ENCODE results near the gene GART. TPM values are rescaled to one million over a fixed set of nuclear protein-coding genes. Genes with fewer than 3 reads are reported as not detected.
"Not testable (repeated sequence)": the region's sequence is repeated elsewhere in the genome, so short reads cannot be mapped to it uniquely, and the experiment has no call there.

The GART gene
- total RNA-seq, 1 donor from 2014 or later = 103 TPM

DNA sequence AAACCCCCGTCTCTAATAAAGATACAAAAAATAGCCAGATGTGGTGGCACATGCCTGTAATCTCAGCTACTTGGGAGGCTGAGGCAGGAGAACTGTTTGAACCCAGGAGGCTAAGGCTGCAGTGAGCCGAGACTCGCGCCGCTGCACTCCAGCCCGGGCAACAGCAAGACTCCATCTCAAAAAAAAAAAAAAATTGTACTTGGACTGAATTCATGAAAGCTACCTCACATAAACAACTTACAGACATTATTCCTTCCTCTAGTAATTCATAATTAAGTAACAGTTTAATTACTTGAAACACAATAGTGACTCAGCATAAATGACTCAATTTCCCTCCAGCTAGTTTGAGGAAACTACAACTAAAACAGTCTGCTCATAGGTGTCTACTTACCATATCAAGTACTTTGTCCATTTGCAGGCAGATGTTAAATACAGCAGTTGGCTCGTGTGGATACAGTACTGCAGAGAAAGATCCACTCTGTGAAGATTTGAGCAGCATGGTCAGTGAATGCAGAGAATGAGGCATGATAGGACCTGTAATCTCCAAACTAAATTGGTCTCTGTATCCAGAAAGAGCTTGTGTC, 37.1 kb upstream of the GART start:
- Histone ChIP-seq H3K4me3 (ENCODE audit: low read depth, low read length) (no peak overlapping the region), H3K36me3 (ENCODE audit: control insufficient read depth, insufficient read depth, low read length) (peaks cover 6% of the 10 kb centered on the region), H3K27me3 (ENCODE audit: control insufficient read depth, insufficient read depth, low read length) (no peaks in the 10 kb centered on the region)
- no peak for TF ChIP-seq CTCF (IDR thresholded peaks at IDR 0.05; ENCODE audit: insufficient read depth, low read length, severe bottlenecking)
- peak; percentile 89 for DNase-seq (ENCODE audit: low read depth)
- FAIRE-seq = peak; percentile 28

DNA sequence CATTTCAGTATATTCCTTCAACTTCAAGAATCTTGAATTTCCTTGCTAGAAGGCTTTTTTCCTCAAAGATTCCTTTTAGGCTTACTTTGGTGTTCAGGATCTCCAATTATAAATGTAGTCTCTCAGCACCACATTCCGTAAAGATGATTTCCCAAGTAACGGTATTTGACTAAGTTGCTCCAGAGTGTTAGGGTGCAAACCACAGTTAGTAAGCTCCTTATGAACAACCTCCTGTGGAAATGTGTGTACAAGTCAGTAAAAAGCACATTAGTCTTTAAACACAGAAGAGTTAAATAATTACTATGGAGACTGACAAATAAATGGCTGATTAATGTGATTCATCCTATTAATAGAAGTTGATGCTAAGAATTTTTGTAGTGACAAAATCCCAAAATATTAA, 36.3 kb upstream of the GART start:
- TF ChIP-seq CTCF (IDR thresholded peaks at IDR 0.05; ENCODE audit: insufficient read depth, low read length, severe bottlenecking) = no peak

GRCh38 chr21:33576741-33577141, 34.8 kb upstream of the GART start:
- not testable (repeated sequence) for FAIRE-seq; DNase-seq (ENCODE audit: low read depth); H3K4me3 ChIP-seq (ENCODE audit: low read depth, low read length); H3K36me3 ChIP-seq (ENCODE audit: control insufficient read depth, insufficient read depth, low read length); H3K27me3 ChIP-seq (ENCODE audit: control insufficient read depth, insufficient read depth, low read length)

More for the DNA sequence above, 36.3 kb upstream of the GART start:
- no peaks in the 10 kb centered on the region for H3K27me3 ChIP-seq (ENCODE audit: control insufficient read depth, insufficient read depth, low read length)
- H3K36me3 ChIP-seq (ENCODE audit: control insufficient read depth, insufficient read depth, low read length) = peaks cover 6% of the 10 kb centered on the region
- DNase-seq (ENCODE audit: low read depth) (no peak), FAIRE-seq (no peak)
- H3K4me3 ChIP-seq (ENCODE audit: low read depth, low read length) = no peak overlapping the region

DNA sequence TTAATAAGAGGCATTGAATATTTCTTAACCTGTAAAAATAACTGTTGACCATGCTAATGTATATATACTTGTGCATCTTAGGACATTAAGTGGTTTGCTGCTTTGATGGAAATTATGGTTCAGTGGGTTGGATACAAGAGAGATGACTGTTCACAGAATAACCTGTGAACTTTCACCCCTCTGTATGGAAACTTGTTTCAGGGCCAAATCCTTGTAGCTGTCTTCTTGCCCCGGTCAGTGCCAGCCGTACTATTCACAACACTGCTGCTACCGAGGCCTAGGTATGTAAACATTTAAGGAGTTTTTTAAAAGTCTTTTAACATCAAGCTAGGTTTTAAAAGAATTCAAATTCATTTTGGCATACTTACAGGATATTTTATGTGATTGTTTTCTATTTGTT, 30.4 kb upstream of the GART start:
- no peak for FAIRE-seq
- no peak for TF ChIP-seq CTCF (IDR thresholded peaks at IDR 0.05; ENCODE audit: insufficient read depth, low read length, severe bottlenecking)
- H3K27me3 ChIP-seq (ENCODE audit: control insufficient read depth, insufficient read depth, low read length) = no peaks in the 10 kb centered on the region
- DNase-seq (ENCODE audit: low read depth) = no peak
- H3K4me3 ChIP-seq (ENCODE audit: low read depth, low read length) = no peak overlapping the region
- H3K36me3 ChIP-seq (ENCODE audit: control insufficient read depth, insufficient read depth, low read length) = peaks cover 17% of the 10 kb centered on the region

DNA sequence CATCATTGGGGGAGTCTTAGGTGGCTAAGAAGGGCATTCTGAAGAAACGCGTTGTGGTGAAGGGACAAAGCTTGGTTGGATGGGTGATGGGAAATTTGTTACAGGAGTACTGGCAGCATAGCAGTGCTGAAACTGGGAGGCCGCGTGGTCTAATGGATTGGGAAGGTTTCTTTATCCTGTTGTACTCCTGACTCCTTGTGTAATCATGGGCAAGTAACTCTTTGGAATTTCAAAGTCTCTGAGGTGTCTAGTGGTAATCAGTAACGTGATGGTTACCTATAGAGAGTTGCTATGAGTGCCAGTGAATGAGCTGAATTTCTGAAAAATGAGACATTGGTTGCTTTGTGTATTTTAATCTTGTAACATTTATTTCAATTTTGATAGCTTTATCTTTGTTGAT, 28.1 kb upstream of the GART start:
- no peak for TF ChIP-seq CTCF (IDR thresholded peaks at IDR 0.05; ENCODE audit: insufficient read depth, low read length, severe bottlenecking)
- H3K27me3 ChIP-seq (ENCODE audit: control insufficient read depth, insufficient read depth, low read length) = no peaks in the 10 kb centered on the region
- FAIRE-seq (no peak), DNase-seq (ENCODE audit: low read depth) (no peak)
- no peak overlapping the region for H3K4me3 ChIP-seq (ENCODE audit: low read depth, low read length)
- H3K36me3 ChIP-seq (ENCODE audit: control insufficient read depth, insufficient read depth, low read length) = peaks cover 13% of the 10 kb centered on the region

DNA sequence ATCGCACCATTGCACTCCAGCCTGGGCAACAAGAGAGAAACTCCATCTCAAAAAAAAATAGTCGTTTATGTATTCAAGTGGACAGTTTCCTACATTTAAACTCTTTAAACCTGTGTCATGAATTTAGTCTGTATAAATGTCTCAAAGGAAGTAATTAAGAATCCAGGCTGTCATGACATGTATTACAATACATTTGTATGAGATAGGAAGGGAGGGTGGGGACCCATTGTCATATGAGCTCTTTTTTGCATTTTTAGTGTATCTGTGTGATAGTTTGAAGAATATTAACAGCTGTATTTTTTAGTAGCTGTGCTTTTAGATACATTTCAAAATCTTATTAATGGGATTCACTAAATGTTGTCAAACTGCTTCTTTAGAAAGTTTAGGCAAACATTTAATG, 26.5 kb upstream of the GART start:
- FAIRE-seq (no peak), DNase-seq (ENCODE audit: low read depth) (no peak)
- no peak overlapping the region for H3K4me3 ChIP-seq (ENCODE audit: low read depth, low read length)
- TF ChIP-seq CTCF (IDR thresholded peaks at IDR 0.05; ENCODE audit: insufficient read depth, low read length, severe bottlenecking) = no peak
- peaks cover 12% of the 10 kb centered on the region for H3K36me3 ChIP-seq (ENCODE audit: control insufficient read depth, insufficient read depth, low read length)
- H3K27me3 ChIP-seq (ENCODE audit: control insufficient read depth, insufficient read depth, low read length) = no peaks in the 10 kb centered on the region
